ENCODE data around the gene AEBP2. TPM values are rescaled to one million over a fixed set of nuclear protein-coding genes. Genes with fewer than 3 reads are reported as not detected.

AEBP2 gene
- total and polyA plus RNA-seq, 2 of the 4 experiments (the other 2 are of a cell fraction), result 15.5 to 21.7 TPM

- 90% methylated on average over 2 of the region's 12 CpGs; no CpG with 5 or more reads in 1 of the 2 experiments for WGBS, 2 experiments (ENCODE audit: extremely low coverage in 2 of 2, insufficient read length in 1 of 2)
- no peaks in the 10 kb centered on the region for H4K20me1 ChIP-seq (ENCODE audit: insufficient read depth, low read length)
- no peak overlapping the region for H2AK5ac ChIP-seq (ENCODE audit: low read depth, low read length)
- H2AK9ac ChIP-seq (replicated peaks; ENCODE audit: low read depth, low read length, poor library complexity), result no peak overlapping the region
- H3K18ac ChIP-seq (ENCODE audit: low read depth, low read length), result no peak overlapping the region
- no peaks in the 10 kb centered on the region; the same call in 1 of the 2 replicates for H3K9me3 ChIP-seq (ENCODE audit: control insufficient read depth, insufficient read depth, low read length)
- H3K27me3 ChIP-seq (ENCODE audit: control insufficient read depth, insufficient read depth, low read length), result no peaks in the 10 kb centered on the region
- no peak overlapping the region for H4K5ac ChIP-seq (ENCODE audit: low read depth, low read length)
- H3K79me1 ChIP-seq (ENCODE audit: low read depth in 1 of 2, low read length in 2 of 2), result no peaks in the 10 kb centered on the region
- H3K4me2 ChIP-seq (ENCODE audit: low read depth, low read length), result no peak overlapping the region
- no peak overlapping the region for H3K14ac ChIP-seq (replicated peaks; ENCODE audit: low read depth, low read length)
- no peak overlapping the region for H3K4ac ChIP-seq (ENCODE audit: low read depth, low read length)
- H2AFZ ChIP-seq (replicated peaks; ENCODE audit: low read length, poor library complexity), result no peak overlapping the region
- ATAC-seq (ENCODE audit: low read depth) (no peak), DNase-seq (no peak)
- no peak overlapping the region for H4K8ac ChIP-seq (ENCODE audit: low read depth in 2 of 2, low read length in 2 of 2)
- ChIA-PET CTCF (interaction anchor here (1.5 kb wide), 1 partner anchor 8 kb away, joined by 3 read pairs; no protein-coding TSS in a partner anchor), POLR2A (ENCODE audit: unreplicated experiment) (no interaction called here)
- 0 out of 2 replicates have a peak, but pooled peaks cover 2% of the 10 kb centered on the region for H3K4me1 ChIP-seq (ENCODE audit: control insufficient read depth, insufficient read depth, low read length)
- H3K27ac ChIP-seq (ENCODE audit: insufficient read depth, low read length), result no peak overlapping the region
- no peak overlapping the region for H3K56ac ChIP-seq (ENCODE audit: extremely low read depth, insufficient read depth, low read length)
- H4K91ac ChIP-seq (ENCODE audit: insufficient read depth, low read depth, low read length), result no peak overlapping the region
- H2BK120ac ChIP-seq (ENCODE audit: low read depth, low read length), result no peak overlapping the region
- no peak overlapping the region for H3K9ac ChIP-seq (ENCODE audit: low read depth, low read length)
- H2BK5ac ChIP-seq (ENCODE audit: low read depth, low read length, poor library complexity, severe bottlenecking), result no peak overlapping the region
- H3K4me3 ChIP-seq (ENCODE audit: insufficient read depth, low read depth, low read length), result no peak overlapping the region
- no TSS peak for BruUV-seq (replicated peaks)
- no peak overlapping the region for H2BK20ac ChIP-seq (ENCODE audit: low read depth, low read length)
- no peak overlapping the region for H2BK15ac ChIP-seq (ENCODE audit: low read depth, low read length)
- TF ChIP-seq USF2 (IDR thresholded peaks at IDR 0.05; ENCODE audit: low read depth, low read length), result no peak
- TF ChIP-seq MXI1 (IDR thresholded peaks at IDR 0.05; ENCODE audit: borderline replicate concordance, low read depth, low read length), result no peak
- TF ChIP-seq ELK1 (IDR thresholded peaks at IDR 0.05; ENCODE audit: borderline replicate concordance, low read depth, low read length), result no peak
- TF ChIP-seq CTCF (conservative IDR thresholded peaks at IDR 0.05; ENCODE audit: low read depth, low read length), result no peak
- no peak for TF ChIP-seq BHLHE40 (IDR thresholded peaks at IDR 0.05; ENCODE audit: low read depth, low read length)
- no peak for TF ChIP-seq CEBPB (IDR thresholded peaks at IDR 0.05; ENCODE audit: low read depth, low read length)
- in situ Hi-C loops (cut with MboI; ENCODE audit: low sequenced_read_pairs), result no loop called here
- H3K9me1 ChIP-seq (ENCODE audit: insufficient read depth, low read length), result peaks cover 3% of the 10 kb centered on the region; the same call in 1 of the 2 replicates
- no peaks in the 10 kb centered on the region for H3K36me3 ChIP-seq (ENCODE audit: control insufficient read depth, insufficient read depth, low read length)
- no peak overlapping the region for H3K23ac ChIP-seq (ENCODE audit: low read depth, low read length)
- intact Hi-C loops (cut with micrococcal nuclease), result no loop called here
- dilution Hi-C loops (cut with HindIII; ENCODE audit: low sequenced_read_pairs, unreplicated experiment), result no loop called here
Observed at GRCh38 chr12:19423166-19423930, 15.9 kb upstream of the AEBP2 start.

All from IMR-90 (cell line).